Keratinocyte (primary cell): ENCODE results near the gene IPO11. TPM values are rescaled to one million over a fixed set of nuclear protein-coding genes. Genes with fewer than 3 reads are reported as not detected.

ENCODE experiments used
- DNase-seq: peaks from one replicate; pipeline ENCODE4 v3.0.0-alpha.2; 2011; ENCODE audit warnings: low read depth, missing footprints, low spot score
- FAIRE-seq: peaks from 2 replicates; lab custom pipeline; 2011; peaks lifted over from hg19 to GRCh38; lab: Jason Lieb, UNC
- H2AFZ ChIP-seq: 2 replicates; pipeline ENCODE4 v1.6.0; 2012; ENCODE audit warnings: low read length, control low read depth, inconsistent platforms; ENCODE audit not compliant: control insufficient read depth
- H3K27ac ChIP-seq: 2 replicates; pipeline ENCODE4 v1.5.1; 2011; ENCODE audit warnings: low read length; ENCODE audit not compliant: control insufficient read depth, insufficient read depth
- H3K27me3 ChIP-seq: 3 replicates; pipeline ENCODE4 v1.6.0; 2011; ENCODE audit warnings: low read length; ENCODE audit not compliant: control insufficient read depth, insufficient read depth; ENCODE audit errors: extremely low read depth
- H3K36me3 ChIP-seq, 2 experiments: 2 replicates in 1 of 2; 3 replicates in 1 of 2; pipeline ENCODE4 v1.5.1; 2011; ENCODE audit warnings: low read length in 2 of 2, mild to moderate bottlenecking in 1 of 2; ENCODE audit not compliant: control insufficient read depth in 2 of 2, insufficient read depth in 2 of 2; ENCODE audit errors: extremely low read depth in 1 of 2
- H3K4me1 ChIP-seq: 3 replicates; pipeline ENCODE4 v1.5.1; 2011; ENCODE audit warnings: low read length; ENCODE audit not compliant: control insufficient read depth, insufficient read depth; ENCODE audit errors: extremely low read depth
- H3K4me2 ChIP-seq: 3 replicates; pipeline ENCODE4 v1.6.0; 2011; ENCODE audit warnings: low read depth, low read length; ENCODE audit not compliant: control insufficient read depth, insufficient read depth; ENCODE audit errors: extremely low read depth
- H3K4me3 ChIP-seq, 3 experiments: fragments of 200-600 bp in 1 of 3; sonication (generic) in 1 of 3; 2 replicates in 2 of 3; 3 replicates in 1 of 3; pipeline ENCODE4 v1.5.1; 2011 to 2016; ENCODE audit warnings: low read length in 3 of 3, mild to moderate bottlenecking in 3 of 3, control low read depth in 2 of 3, inconsistent platforms in 1 of 3, low read depth in 1 of 3, mixed read lengths in 1 of 3, mixed run types in 1 of 3, moderate library complexity in 1 of 3; ENCODE audit not compliant: control insufficient read depth in 2 of 3, insufficient read depth in 2 of 3; ENCODE audit errors: extremely low read depth in 1 of 3
- H3K79me2 ChIP-seq: 2 replicates; pipeline ENCODE4 v1.6.0; 2012; ENCODE audit warnings: low read length; ENCODE audit not compliant: control insufficient read depth, insufficient read depth
- H3K9ac ChIP-seq: 3 replicates; pipeline ENCODE4 v1.6.0; 2011; ENCODE audit warnings: low read length; ENCODE audit not compliant: control insufficient read depth, insufficient read depth; ENCODE audit errors: extremely low read depth
- H3K9me1 ChIP-seq: 3 replicates; pipeline ENCODE4 v1.6.0; 2011; ENCODE audit warnings: low read length; ENCODE audit not compliant: control insufficient read depth, insufficient read depth; ENCODE audit errors: extremely low read depth
- H3K9me3 ChIP-seq: 2 replicates; pipeline ENCODE4 v1.5.1; 2012; ENCODE audit warnings: low read depth, low read length; ENCODE audit not compliant: control insufficient read depth
- H4K20me1 ChIP-seq: 3 replicates; pipeline ENCODE4 v1.6.0; 2011; ENCODE audit warnings: low read length; ENCODE audit not compliant: control insufficient read depth, insufficient read depth; ENCODE audit errors: extremely low read depth
- CTCF ChIP-seq, 3 experiments: IDR thresholded peaks in 1 of 3; conservative IDR thresholded peaks in 1 of 3; optimal IDR thresholded peaks in 1 of 3; 2 replicates in 2 of 3; 3 replicates in 1 of 3; pipeline versions ENCODE3 to v1.5.1; 2011; ENCODE audit warnings: low read length in 3 of 3, mild to moderate bottlenecking in 3 of 3, moderate library complexity in 2 of 3, control low read depth in 1 of 3, inconsistent platforms in 1 of 3; ENCODE audit not compliant: insufficient read depth in 2 of 3; ENCODE audit errors: extremely low read depth in 1 of 3
- EZH2 ChIP-seq: IDR thresholded peaks from one replicate; pipeline ENCODE4 v1.6.1; 2012; ENCODE audit warnings: inconsistent platforms, mild to moderate bottlenecking, low read length, moderate library complexity
- dilution Hi-C: fragments of 300-500 bp; cut with MboI; formaldehyde crosslinking; loops from one replicate; pipeline ENCODE4 v1.7.0; 2020; ENCODE audit warnings: low sequenced_read_pairs; ENCODE audit not compliant: extremely low pct_ligation_motif_present
- polyA plus RNA-seq, 5 experiments: library from polyadenylated mRNA; depleted of rRNA in 3 of 5; stranded (reverse) in 3 of 5; stranded (forward) in 1 of 5; unstranded in 1 of 5; fragments of >200 nt; gene quantifications; 1 replicate in 1 of 5; 2 replicates in 3 of 5; 3 replicates in 1 of 5; pipeline versions ENCODE4 v1.2.1 to v1.2.3, GENCODE V29; 2011 to 2012; ENCODE audit warnings: missing spikeins in 2 of 5, low read depth in 1 of 5, low replicate concordance in 1 of 5

IPO11 gene
- polyA plus RNA-seq, 1 donor (not counting 4 experiments of a cell fraction or from before 2014, with no cell fraction given), result 34.7 TPM

- H3K9me1 ChIP-seq, result no peaks in the 10 kb centered on the region
- H3K36me3 ChIP-seq, result peaks cover 0 to 3% of the 10 kb centered on the region in 2 experiments
- no peak overlapping the region for H3K9ac ChIP-seq
- H3K27me3 ChIP-seq, result no peaks in the 10 kb centered on the region
- TF ChIP-seq CTCF (optimal IDR thresholded peaks at IDR 0.05 in 1 of 3, IDR thresholded peaks at IDR 0.05 in 1 of 3, conservative IDR thresholded peaks at IDR 0.05 in 1 of 3; ENCODE audit: extremely low read depth in 1 of 3, insufficient read depth in 2 of 3, low read length in 3 of 3) (no peak), EZH2 (no peak)
- DNase-seq, result no peak
- H4K20me1 ChIP-seq, result no peaks in the 10 kb centered on the region
- no peak overlapping the region for H3K27ac ChIP-seq
- no peaks in the 10 kb centered on the region for H3K4me1 ChIP-seq
- no peaks in the 10 kb centered on the region for H3K79me2 ChIP-seq
- no peaks in the 10 kb centered on the region for H3K9me3 ChIP-seq
- H3K4me2 ChIP-seq, result no peak overlapping the region
- no peak overlapping the region for H3K4me3 ChIP-seq
- dilution Hi-C loops, result no loop called here
- FAIRE-seq, result no peak
- no peak overlapping the region for H2AFZ ChIP-seq
These were observed 143.4 kb downstream of the IPO11 start for GRCh38 chr5:62555930-62556329.

GRCh38 chr5:62558941-62559340 is 146.4 kb downstream of the IPO11 start:
- peaks cover 0 to 3% of the 10 kb centered on the region in 2 experiments for H3K36me3 ChIP-seq
- H3K9me1 ChIP-seq, result no peaks in the 10 kb centered on the region
- H3K27me3 ChIP-seq, result no peaks in the 10 kb centered on the region
- no peak overlapping the region for H3K27ac ChIP-seq
- H3K4me2 ChIP-seq, result no peak overlapping the region
- H3K79me2 ChIP-seq, result no peaks in the 10 kb centered on the region
- DNase-seq, result no peak
- TF ChIP-seq EZH2 (no peak), CTCF (optimal IDR thresholded peaks at IDR 0.05 in 1 of 3, IDR thresholded peaks at IDR 0.05 in 1 of 3, conservative IDR thresholded peaks at IDR 0.05 in 1 of 3; ENCODE audit: extremely low read depth in 1 of 3, insufficient read depth in 2 of 3, low read length in 3 of 3) (no peak)
- FAIRE-seq, result no peak
- H4K20me1 ChIP-seq, result no peaks in the 10 kb centered on the region
- H3K4me3 ChIP-seq, result no peak overlapping the region
- H3K4me1 ChIP-seq, result no peaks in the 10 kb centered on the region
- dilution Hi-C loops, result no loop called here
- H3K9me3 ChIP-seq, result no peaks in the 10 kb centered on the region
- no peak overlapping the region for H2AFZ ChIP-seq
- no peak overlapping the region for H3K9ac ChIP-seq
